ENCODE results near the gene STARD7.

STARD7 gene

DNA sequence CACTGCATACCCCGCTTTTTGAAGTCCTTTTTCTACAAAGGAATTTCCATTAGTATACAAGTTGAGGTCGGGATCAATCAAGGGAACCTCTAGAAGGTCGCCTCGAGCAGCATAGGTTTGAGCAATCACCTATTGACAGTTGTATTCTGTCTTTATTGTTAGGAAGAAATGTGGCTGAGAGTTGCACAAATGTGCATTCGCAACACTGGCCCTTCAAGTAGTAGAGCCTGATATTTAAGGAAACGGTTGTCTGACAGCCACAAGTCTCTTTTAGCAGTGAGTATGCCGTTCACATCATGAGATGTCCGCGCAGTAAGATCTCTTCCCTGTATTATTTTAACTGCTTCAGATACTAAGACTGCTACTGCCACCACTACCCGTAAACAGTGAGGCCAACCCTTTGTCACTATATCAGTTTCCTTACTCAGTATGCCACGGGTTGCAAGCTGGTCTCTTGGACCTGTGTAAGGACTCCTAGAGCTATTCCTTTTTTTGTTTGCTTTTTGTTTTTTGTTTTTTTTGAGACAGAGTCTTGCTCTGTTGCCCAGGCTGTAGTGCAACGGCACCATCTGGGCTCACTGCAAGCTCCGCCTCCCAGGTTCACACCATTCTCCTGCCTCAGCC is 10.0 kb upstream of the STARD7 start:
- H3K9me3 ChIP-seq (ENCODE audit: control insufficient read depth, insufficient read depth, low read length), result no peaks in the 10 kb centered on the region
- H3K27me3 ChIP-seq (ENCODE audit: control insufficient read depth, low read length), result no peaks in the 10 kb centered on the region
- H3K4me2 ChIP-seq (ENCODE audit: low read length), result peak overlapping the region; percentile 36; the same call in 1 of the 2 replicates
- H3K36me3 ChIP-seq (ENCODE audit: control insufficient read depth, low read length), result no peaks in the 10 kb centered on the region
- H3K27ac ChIP-seq (ENCODE audit: low read depth, low read length), result no peak overlapping the region
- H4K20me1 ChIP-seq (ENCODE audit: control insufficient read depth, insufficient read depth, low read depth, low read length), result no peaks in the 10 kb centered on the region
- H3K4me3 ChIP-seq (ENCODE audit: low read length), result 0 out of 2 replicates have a peak overlapping the region, but pooled peaks have one; percentile 20
- no peak for TF ChIP-seq EZH2phosphoT487 (IDR thresholded peaks at IDR 0.05; ENCODE audit: borderline replicate concordance, low read length)
- TF ChIP-seq, protein P1, sequence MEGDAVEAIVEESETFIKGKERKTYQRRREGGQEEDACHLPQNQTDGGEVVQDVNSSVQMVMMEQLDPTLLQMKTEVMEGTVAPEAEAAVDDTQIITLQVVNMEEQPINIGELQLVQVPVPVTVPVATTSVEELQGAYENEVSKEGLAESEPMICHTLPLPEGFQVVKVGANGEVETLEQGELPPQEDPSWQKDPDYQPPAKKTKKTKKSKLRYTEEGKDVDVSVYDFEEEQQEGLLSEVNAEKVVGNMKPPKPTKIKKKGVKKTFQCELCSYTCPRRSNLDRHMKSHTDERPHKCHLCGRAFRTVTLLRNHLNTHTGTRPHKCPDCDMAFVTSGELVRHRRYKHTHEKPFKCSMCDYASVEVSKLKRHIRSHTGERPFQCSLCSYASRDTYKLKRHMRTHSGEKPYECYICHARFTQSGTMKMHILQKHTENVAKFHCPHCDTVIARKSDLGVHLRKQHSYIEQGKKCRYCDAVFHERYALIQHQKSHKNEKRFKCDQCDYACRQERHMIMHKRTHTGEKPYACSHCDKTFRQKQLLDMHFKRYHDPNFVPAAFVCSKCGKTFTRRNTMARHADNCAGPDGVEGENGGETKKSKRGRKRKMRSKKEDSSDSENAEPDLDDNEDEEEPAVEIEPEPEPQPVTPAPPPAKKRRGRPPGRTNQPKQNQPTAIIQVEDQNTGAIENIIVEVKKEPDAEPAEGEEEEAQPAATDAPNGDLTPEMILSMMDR (IDR thresholded peaks at IDR 0.05; ENCODE audit: low read depth, low read length, poor library complexity, severe bottlenecking), result no peak
- H3K9me2 ChIP-seq (replicated peaks; ENCODE audit: control insufficient read depth, low read length), result no peaks in the 10 kb centered on the region
- peaks cover 18% of the 10 kb centered on the region for H3K79me2 ChIP-seq (ENCODE audit: control insufficient read depth, low read length)
- peaks cover 10% of the 10 kb centered on the region for H3F3A ChIP-seq (ENCODE audit: control insufficient read depth, insufficient read depth)
- H3K4me1 ChIP-seq (ENCODE audit: control insufficient read depth, low read length), result peaks cover 98% of the 10 kb centered on the region

GRCh38 chr2:96214554-96214953 is 5.9 kb upstream of the STARD7 start:
- Histone ChIP-seq H3K4me3 (ENCODE audit: low read length) (no peak overlapping the region), H3K4me2 (ENCODE audit: low read length) (0 out of 2 replicates have a peak overlapping the region, but pooled peaks have one; percentile 9)
- TF ChIP-seq, protein P1 (IDR thresholded peaks at IDR 0.05; ENCODE audit: low read depth, low read length, poor library complexity, severe bottlenecking), result no peak
- TF ChIP-seq EZH2phosphoT487 (IDR thresholded peaks at IDR 0.05; ENCODE audit: borderline replicate concordance, low read length), result no peak

DNA sequence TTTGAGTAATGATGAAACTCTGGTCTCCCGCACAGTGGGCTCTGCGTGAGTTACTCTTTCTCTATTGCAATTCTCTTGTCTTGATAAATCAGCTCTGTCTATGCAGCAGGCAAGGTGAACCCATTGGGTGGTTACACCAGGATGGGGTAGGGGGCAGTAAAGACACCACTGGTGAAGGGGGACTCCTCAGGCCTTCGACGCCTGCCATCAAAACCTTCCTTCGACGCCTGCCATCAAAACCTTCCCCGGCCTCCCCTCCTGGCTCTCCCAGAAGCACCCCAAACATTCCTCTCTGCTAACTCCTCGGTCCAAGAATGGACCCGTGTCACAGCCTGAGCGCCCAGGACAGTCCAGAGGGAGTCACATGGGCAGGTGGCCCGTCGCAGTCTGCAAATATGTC is 4.8 kb upstream of the STARD7 start:
- Histone ChIP-seq H4K20me1 (ENCODE audit: control insufficient read depth, insufficient read depth, low read depth, low read length) (no peaks in the 10 kb centered on the region), H3F3A (ENCODE audit: control insufficient read depth, insufficient read depth) (peaks cover 34% of the 10 kb centered on the region), H3K27ac (ENCODE audit: low read depth, low read length) (no peak overlapping the region), H3K79me2 (ENCODE audit: control insufficient read depth, low read length) (peaks cover 56% of the 10 kb centered on the region), H3K9me2 (replicated peaks; ENCODE audit: control insufficient read depth, low read length) (no peaks in the 10 kb centered on the region), H3K9me3 (ENCODE audit: control insufficient read depth, insufficient read depth, low read length) (no peaks in the 10 kb centered on the region), H3K4me1 (ENCODE audit: control insufficient read depth, low read length) (peaks cover 92% of the 10 kb centered on the region), H3K36me3 (ENCODE audit: control insufficient read depth, low read length) (peaks cover 12% of the 10 kb centered on the region), H3K4me3 (ENCODE audit: low read length) (no peak overlapping the region), H3K27me3 (ENCODE audit: control insufficient read depth, low read length) (no peaks in the 10 kb centered on the region), H3K4me2 (ENCODE audit: low read length) (no peak overlapping the region)
- TF ChIP-seq EZH2phosphoT487 (IDR thresholded peaks at IDR 0.05; ENCODE audit: borderline replicate concordance, low read length), result no peak
- TF ChIP-seq, protein P1 (IDR thresholded peaks at IDR 0.05; ENCODE audit: low read depth, low read length, poor library complexity, severe bottlenecking), result no peak

More at GRCh38 chr2:96214554-96214953, 5.9 kb upstream of the STARD7 start:
- H3K79me2 ChIP-seq (ENCODE audit: control insufficient read depth, low read length), result peaks cover 47% of the 10 kb centered on the region
- no peaks in the 10 kb centered on the region for H3K9me3 ChIP-seq (ENCODE audit: control insufficient read depth, insufficient read depth, low read length)
- peaks cover 33% of the 10 kb centered on the region for H3F3A ChIP-seq (ENCODE audit: control insufficient read depth, insufficient read depth)
- peaks cover 100% of the 10 kb centered on the region for H3K4me1 ChIP-seq (ENCODE audit: control insufficient read depth, low read length)
- 0 out of 2 replicates have a peak overlapping the region, but pooled peaks have one; percentile 16 for H3K27ac ChIP-seq (ENCODE audit: low read depth, low read length)
- H3K27me3 ChIP-seq (ENCODE audit: control insufficient read depth, low read length), result no peaks in the 10 kb centered on the region
- no peaks in the 10 kb centered on the region for H4K20me1 ChIP-seq (ENCODE audit: control insufficient read depth, insufficient read depth, low read depth, low read length)
- H3K36me3 ChIP-seq (ENCODE audit: control insufficient read depth, low read length), result peaks cover 9% of the 10 kb centered on the region
- no peaks in the 10 kb centered on the region for H3K9me2 ChIP-seq (replicated peaks; ENCODE audit: control insufficient read depth, low read length)
